HG03565 (cell line): ENCODE data around the gene CTAGE9.
"Not testable (repeated sequence)": the region's sequence is repeated elsewhere in the genome, so short reads cannot be mapped to it uniquely, and the experiment has no call there.

Experiments used
- ATAC-seq: cut with Tn5 transposase; IDR thresholded peaks from one replicate; pipeline ENCODE4 v1.9.1; 2021; ENCODE audit warnings: mild to moderate bottlenecking, moderate library complexity; ENCODE audit not compliant: unreplicated experiment

CTAGE9 gene, protein sequence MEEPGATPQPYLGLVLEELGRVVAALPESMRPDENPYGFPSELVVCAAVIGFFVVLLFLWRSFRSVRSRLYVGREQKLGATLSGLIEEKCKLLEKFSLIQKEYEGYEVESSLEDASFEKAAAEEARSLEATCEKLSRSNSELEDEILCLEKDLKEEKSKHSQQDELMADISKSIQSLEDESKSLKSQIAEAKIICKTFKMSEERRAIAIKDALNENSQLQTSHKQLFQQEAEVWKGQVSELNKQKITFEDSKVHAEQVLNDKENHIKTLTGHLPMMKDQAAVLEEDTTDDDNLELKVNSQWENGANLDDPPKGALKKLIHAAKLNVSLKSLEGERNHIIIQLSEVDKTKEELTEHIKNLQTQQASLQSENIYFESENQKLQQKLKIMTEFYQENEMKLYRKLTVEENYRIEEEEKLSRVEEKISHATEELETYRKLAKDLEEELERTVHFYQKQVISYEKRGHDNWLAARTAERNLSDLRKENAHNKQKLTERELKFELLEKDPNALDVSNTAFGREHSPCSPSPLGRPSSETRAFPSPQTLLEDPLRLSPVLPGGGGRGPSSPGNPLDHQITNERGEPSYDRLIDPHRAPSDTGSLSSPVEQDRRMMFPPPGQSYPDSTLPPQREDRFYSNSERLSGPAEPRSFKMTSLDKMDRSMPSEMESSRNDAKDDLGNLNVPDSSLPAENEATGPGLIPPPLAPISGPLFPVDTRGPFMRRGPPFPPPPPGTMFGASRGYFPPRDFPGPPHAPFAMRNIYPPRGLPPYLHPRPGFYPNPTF

DNA sequence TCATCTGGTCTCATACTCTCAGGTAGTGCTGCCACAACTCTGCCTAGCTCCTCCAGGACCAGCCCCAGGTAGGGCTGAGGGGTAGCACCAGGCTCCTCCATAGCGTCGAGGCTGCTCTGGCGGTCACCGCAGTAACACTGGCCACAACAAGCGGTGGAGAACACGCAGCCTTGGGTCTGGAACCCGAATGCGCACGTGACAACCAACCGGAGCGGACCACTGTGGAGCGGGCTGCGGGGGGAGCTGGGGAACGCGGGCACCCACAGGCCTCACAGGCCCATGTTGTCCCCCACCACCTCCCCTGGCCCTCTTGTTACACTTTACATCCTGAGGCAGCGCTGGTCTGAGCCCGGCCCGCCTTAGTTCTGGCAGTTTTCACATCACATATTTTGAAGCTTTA is at the start of gene CTAGE9:
TSS of gene CTAGE9 (minus strand) at position 101 of the 400 bp plus-strand sequence. CDS start at position 101, 0 bp downstream.
- not testable (repeated sequence) for ATAC-seq

DNA sequence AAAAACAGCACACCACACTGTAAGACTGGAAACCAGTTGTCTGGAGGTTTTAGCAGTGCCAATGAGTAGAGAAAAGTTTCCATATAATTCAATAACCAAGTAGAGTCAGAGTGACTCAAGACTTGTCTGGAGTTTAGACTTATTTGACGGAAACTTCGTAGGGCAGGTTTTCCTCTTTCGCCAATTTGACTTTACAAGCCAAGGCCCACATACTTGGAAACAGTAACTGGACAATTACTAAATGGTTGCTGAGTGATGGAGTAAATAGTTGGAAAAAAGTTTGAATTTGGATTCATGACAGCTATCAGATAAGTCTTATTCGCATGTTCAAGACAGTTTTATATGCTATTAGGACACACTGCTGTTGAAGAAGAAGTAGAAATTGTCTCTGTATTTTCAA is 48.1 kb upstream of the CTAGE9 start:
- ATAC-seq: no peak

DNA sequence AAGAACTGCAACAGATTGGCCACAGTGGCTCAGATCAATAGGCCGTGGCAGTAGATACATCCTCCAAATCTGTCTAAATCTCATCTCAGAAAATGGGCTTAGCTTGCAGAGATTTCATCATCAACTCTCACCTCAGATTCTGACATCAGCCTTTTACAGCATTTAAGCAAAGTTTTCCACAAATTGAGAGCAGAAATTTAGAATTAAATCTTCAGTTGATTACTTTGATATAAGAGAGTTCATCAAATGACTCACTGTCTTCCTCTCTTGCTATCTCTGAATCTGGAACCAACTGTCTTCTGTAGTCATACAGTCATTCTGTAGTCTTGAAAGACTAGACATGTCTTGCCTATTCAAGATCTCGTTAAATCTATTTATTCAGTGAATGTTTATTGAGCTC is 45.2 kb upstream of the CTAGE9 start:
- ATAC-seq: no peak

DNA sequence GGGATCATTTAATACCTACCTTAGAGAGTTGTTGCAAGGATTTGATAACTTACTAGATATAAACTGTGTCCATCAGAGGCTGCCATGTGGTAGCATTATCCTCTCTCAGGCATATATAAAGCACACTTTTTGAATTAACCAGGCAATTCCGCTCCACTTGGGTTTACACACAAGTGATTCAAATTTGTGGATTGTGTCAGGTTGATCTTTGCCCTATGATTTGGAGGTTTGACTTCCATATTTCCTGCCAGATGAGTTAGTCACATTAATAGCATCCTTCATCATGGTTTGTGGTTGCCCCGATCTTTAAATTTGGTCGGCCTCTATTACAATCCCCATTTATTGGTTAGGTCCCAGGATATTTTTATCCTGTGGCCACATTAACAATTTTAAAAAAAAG is 44.8 kb upstream of the CTAGE9 start:
- no peak for ATAC-seq

DNA sequence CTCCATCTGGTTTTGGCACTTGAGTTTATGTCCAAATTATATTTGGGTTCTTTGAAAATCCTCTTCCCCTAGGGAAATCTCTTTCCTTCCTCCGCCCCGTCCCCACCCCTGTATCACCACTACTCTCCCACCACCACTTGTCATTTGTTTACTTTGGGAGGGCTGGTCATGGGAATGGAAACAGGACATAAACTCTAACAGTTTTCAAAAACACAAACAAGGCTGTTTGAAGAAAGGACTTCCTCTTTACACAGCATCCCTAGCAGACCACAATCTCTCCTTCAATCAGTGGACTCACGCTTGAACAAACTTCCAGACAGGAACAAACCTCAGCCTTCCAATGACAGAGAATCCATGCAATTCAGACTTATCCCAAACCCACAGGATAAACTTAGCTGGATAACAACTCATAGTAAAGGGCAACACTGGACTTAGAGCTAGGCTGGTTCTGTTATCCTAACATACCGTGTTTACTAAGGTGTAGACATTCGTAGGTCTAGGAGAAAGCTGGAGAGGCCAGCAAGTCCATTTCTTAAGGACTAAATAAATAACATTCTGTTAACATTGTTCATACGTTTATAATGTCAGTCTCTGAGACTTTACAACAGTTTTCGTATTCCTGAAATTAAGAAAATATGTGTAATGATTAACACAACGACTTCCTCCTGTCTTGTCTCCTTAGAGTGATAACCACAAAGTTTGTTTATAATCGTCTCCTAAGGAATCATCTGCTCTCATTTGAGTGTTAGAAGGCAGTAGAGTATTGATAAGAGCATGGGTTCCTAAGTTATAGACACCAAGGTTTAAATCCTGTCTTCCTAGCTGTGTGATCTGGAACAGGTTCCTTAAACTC is 44.1 kb upstream of the CTAGE9 start:
- no peak for ATAC-seq

DNA sequence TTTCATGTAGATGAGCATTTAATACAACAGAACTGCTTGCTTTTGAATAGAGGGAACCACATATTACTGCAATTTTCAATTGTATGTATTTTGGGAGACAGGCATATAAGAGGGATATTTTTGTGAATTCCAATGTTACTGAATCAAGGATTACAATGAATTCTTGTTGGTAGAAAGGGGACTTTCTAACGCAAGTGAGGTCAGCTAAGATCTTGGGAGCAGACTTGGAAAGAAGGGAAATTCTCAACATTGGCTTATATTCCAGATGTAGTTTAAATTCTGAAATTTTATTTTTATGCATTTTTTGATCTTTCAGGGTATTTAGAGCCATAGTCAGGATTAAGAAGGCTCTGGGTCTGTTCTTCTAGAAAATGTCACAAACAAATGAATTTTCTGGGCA is 43.3 kb upstream of the CTAGE9 start:
- no peak for ATAC-seq

DNA sequence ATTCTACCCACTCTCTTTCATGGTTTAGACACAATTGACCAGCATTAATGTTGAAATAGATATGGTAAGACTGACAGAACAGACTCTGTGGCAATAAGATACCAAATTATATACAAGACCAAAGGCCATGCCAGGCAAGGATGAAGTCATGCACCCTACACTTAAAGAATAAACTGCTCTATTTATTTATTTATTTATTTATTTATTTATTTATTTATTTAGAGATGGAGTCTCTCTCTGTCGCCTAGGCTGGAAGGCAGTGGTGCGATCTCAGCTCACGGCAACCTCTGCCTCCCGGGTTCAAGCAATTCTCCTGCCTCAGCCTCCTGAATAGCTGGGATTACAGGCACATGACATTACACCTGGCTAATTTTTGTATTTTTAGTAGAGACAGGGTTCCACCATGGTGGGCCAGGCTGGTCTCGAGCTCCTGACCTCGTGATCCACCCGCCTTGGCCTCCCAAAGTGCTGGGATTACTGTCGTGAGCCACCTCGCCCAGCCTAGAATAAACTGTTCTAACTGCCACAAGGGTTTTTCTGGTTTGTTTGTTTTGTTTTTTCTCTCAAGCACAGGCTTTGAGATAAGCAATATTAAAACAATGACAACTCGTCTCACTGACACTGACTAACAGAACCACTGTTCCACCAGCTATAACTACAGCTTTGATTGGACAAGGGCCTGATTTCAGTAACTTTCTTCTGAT is 40.3 kb upstream of the CTAGE9 start:
- ATAC-seq: not testable (repeated sequence)

DNA sequence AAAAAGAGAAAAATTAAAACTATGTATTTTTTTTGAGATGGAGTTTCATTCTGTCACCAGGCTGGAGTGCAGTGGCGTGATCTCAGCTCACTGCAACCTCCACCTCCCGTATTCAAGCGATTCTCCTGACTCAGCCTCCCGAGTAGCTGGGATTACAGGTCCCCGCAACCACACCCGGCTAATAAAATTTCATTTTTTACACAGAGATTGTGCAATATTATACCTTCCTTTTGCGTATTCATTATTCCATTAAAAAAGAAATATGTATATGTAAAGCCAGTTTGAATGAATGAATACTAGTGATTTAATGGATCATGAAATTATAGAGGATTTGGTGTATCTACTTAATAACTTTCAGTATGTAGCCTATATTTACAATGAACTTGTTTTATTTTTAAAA is 38.2 kb upstream of the CTAGE9 start:
- ATAC-seq: no peak

DNA sequence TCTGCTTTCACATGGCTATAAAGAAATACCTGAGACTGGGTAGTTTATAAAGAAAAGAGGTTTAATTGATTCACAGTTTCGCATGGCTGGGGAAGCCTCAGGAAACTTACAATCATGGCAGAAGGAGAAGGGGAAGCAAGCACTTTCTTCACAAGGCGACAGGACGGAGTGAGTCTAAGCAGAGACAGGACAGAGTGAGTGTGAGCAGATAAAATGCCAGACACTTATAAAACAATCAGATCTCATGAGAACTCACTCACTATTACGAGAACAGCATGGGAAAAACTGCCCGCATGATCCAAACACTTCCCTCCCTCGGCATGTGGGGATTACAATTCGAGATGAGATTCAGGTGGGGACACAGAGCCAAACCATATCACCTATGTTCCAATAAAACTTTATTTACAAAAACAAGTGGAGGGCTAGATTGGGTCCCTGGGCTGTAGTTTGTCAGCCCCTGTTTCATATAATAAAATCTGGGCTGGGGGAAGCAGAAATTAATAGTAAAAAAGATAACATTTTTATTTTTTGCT is 37.1 kb upstream of the CTAGE9 start:
- ATAC-seq: no peak

DNA sequence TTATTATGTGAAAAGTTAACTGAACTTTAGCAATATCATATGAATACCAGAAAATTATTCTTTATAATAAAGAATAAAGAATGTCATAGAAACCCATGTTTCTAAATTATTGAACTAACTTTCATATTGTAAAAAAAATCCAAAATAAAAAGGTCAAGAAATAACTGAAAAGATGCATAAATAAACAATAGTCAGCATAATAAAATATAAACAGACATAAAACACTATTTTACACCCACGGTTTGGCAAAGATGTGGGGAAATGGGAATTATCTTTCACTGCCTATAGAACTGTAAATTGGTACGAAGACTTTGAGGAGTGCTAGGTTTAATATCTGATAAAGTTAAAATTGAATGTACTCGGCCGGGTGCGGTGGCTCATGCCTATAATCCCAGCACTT is 34.7 kb upstream of the CTAGE9 start:
- no peak for ATAC-seq

DNA sequence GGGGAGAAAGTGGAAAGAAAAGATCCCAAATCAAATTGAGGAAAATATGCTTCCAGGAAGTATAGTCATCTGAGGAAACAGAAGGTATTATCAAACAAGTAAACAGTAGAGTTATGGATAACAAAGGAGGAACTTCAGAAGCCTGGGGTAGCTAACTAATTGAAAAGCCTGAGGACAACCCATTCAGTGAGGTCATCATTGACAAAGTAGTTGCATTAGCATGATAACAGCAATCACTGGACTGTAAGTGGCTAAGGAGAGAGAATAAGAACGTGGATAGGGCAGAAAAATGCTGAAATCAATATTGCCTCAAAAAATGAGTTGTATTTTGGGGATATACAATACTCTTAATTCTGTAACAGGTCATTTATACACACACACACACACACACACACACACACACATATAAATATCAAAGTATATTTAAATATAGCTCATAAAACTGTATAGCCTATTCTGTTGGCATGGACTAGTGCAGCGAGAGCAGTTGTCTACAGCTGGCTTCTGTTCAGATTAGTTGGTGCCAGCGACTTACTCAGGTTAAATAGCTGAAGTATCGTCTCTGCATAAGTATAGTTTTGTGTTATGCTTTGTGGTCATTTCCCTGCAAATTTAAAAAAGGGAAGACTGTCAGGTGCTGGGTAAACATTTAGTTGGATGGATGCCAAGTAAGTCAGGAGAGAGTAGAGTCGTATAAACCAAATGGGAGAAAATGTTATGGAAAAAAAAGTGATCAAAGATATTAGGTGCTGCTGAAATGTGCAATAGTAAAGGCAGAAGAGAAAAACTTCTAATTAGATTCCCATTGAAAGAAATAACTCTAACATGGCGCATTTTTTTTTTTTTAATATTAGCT is 33.8 kb upstream of the CTAGE9 start:
- no peak for ATAC-seq

DNA sequence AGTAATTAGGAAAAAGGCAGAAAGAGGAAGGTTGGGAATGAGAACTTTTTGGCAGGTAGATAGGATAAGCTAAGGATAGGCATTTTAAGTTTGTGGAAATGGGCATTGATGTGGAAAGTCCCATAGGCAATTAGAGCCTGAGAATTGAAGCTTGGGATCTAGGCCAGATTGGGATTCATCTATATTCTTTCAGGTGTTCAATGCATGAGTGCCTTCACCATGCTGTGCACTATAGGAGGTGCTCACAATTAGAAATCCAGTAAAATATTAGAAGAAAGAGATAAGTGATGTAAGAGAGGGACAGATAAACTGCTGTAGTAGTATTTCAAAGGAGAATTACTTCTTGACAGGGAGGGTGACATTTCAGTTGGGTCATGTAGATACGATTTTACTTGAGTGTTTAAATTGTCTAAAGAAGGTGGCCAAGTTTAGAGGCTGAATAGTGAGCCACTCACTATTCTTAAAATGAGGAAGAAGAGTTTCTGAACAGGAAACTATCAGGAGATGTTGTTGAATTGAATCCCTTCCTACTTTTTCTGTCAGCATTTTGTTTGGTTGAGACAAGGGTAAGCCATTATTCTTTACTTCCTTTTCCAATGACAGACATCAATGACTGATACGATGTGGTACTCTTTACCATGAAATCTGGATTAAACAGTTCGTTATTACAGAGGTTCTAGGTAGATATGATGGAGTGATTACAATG is 31.0 kb upstream of the CTAGE9 start:
- no peak for ATAC-seq

DNA sequence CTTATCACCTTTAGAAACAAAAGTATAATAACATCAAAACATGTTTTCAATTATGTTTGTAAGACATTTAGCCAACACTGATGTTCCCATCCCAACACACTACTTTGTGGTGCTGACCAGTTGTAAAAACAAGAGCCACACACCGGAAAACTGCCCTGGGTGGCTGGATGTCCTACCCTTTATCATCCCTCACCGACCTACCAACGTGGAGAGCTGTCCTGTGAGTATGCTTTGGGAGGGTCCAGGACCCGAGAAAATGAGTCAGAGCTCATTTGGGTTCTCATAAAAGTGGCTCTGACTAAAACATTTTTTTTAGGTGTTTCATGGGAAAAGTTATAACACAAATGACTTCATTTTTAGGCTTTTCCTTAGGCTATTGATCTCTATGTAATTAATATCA is 29.3 kb upstream of the CTAGE9 start:
- ATAC-seq: no peak

DNA sequence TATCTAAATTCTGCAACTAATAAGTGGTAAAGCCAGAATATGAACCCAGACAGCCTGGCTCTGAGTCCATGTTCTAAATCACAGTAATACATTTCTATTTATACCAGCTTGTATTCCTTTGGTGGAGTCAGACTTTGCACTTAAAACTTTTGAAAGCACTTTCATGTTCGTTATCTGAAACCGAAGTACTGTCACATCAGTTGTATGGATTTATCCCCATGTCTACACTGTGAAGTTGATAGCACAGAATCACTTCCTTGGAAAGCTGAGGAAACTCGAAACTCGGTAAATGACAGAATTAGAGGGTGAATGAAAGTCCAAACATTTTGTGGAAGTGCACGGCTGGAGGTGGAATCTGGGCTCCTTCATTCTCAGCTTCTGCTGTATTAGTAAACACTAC is 28.3 kb upstream of the CTAGE9 start:
- ATAC-seq: no peak

DNA sequence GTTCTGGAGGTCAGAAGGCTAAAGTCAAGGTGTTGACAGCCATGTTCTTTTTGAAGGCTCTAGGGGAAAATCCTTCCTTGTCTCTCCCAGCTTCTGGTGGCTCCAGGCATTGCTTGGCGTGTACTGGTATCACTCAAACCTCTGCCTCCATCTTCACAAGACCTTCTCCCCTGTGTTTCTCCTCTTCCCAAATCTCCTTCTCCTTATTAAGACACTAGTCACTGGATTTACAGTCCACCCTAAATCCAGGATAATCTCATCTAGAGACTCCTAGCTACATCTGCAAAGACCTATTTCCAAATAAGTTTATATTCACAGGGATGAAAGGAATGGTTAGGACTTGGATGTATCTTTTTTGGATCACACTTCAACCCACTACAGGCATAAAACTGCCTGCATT is 26.0 kb upstream of the CTAGE9 start:
- ATAC-seq: no peak

DNA sequence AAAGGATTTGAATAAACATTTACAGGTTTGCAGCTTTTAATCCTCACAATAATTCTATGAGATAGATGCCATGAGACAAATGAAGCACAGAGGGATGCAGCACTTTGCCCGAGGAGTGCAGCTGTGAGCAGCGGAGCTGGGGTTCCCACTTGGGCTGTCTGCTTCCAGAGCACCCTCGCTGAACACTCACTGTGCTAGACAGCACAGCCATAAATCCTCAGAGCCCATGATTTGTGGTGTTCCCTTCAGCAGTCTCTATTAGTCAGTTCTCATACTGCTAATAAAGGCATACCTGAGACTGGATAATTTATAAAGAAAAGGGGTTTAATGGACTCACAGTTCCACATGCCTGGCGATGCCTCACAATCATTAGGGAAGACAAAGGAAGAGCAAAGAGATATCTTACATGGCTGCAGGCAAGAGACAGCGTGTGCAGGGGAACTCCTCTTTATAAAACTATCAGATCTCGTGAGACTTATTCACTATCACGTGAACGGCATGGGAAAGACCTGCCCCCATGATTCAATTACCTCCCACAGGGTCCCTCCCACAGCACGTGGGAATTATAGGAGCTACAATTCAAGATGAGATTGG is 25.3 kb upstream of the CTAGE9 start:
- ATAC-seq: no peak

DNA sequence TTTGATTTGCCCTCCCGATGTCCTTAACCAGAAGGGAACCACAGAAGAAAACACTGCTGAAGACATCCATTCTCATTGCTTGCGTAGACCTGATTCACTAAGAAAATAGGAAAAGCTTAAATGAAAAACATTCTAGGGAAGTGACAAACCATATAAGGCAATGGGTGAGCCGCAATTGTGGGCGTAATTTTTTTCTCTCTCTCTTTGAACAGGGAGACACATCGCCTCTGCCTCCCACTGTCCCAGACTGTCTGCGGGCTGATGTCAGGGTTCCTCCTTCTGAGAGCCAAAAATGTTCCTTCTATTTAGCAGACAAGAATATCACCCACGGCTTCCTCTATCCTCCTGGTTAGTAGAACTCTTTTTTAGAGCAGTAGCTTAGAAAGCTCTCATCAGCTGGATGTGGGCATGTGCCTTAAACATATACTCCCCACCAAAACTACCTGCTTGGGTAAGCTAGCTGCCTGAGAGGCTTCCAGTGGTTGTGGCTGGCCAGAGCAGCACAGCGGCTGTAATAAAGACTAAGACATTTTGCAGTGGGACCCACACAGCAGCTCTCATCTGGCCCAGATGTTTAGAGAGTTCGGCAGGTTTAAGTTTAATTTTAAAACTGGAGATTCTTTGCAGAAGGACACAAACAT is 22.7 kb upstream of the CTAGE9 start:
- no peak for ATAC-seq

DNA sequence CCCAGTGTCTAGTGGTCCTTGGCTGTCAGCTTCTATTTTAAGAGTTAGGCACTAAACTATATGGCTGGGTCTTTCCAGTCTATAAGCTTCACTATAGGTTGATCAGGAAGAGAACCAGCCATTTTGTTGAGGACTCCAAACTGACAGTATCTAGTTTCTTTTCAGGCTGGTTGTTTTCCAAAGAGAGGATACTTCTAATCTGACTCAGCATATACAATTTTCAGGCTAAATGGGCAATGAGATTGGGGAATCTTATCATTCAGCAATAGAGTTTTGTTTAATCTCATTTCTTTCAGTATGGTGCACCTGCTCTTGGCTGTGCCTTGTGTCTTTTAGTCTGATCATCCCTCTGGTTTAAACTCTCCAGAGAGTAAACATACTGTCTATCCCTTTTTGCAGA is 20.4 kb upstream of the CTAGE9 start:
- ATAC-seq: no peak
